K562 (cell line): ENCODE results near the gene IZUMO3. TPM values are rescaled to one million over a fixed set of nuclear protein-coding genes. Genes with fewer than 3 reads are reported as not detected.

Experiments used
- MGA ChIP-seq: fragments of 450-650 bp; IDR thresholded peaks from 2 replicates; pipeline ENCODE4 v1.6.1; 2016; ENCODE audit warnings: mild to moderate bottlenecking, moderate library complexity
- REST ChIP-seq, 2 experiments: fragments of 450-650 bp; formaldehyde crosslinking in 1 of 2; IDR thresholded peaks; 2 replicates each; pipeline versions ENCODE4 v1.4.0 to v1.6.1; 2014 to 2020; ENCODE audit warnings: mild to moderate bottlenecking in 2 of 2, borderline replicate concordance in 1 of 2, low read depth in 1 of 2
- SRSF1 ChIP-seq: fragments of 200-400 bp; formaldehyde crosslinking; IDR thresholded peaks from 2 replicates; pipeline ENCODE4 v1.6.1; 2017; ENCODE audit warnings: mild to moderate bottlenecking, low read depth, low read length, moderate library complexity
- polyA plus RNA-seq, 8 experiments: library from polyadenylated mRNA; depleted of rRNA in 4 of 8; stranded (reverse) in 5 of 8; unstranded in 3 of 8; fragments of >200 nt; fragmentation: Nextera tagmentation in 2 of 8; fragmentation: Illumina TruSeq in 1 of 8; extraction: Ambion mirVana in 2 of 8; extraction: Trizol in 1 of 8; gene quantifications; 2 replicates each; pipeline versions ENCODE4 v1.2.1 to v1.2.3, GENCODE V29; 2011 to 2014; ENCODE audit warnings: inconsistent platforms in 1 of 8, missing spikeins in 1 of 8
- total RNA-seq, 7 experiments: library from RNA; depleted of rRNA in 6 of 7; stranded (reverse); fragments of >200 nt in 6 of 7; fragmentation: Illumina TruSeq in 2 of 7; extraction: Trizol in 2 of 7; gene quantifications; 2 replicates each; pipeline versions ENCODE4 v1.2.1 to v1.2.3, GENCODE V29; 2011 to 2021; ENCODE audit warnings: low replicate concordance in 1 of 7

The IZUMO3 gene
- total and polyA plus RNA-seq, 9 of the 15 experiments (the other 6 are each of a cell fraction or from before 2014, with no cell fraction given), result not detected

GRCh38 chr9:24497671-24498070 is 48.0 kb downstream of the IZUMO3 start (continued):
- TF ChIP-seq REST (IDR thresholded peaks at IDR 0.05; ENCODE audit: borderline replicate concordance) (no peak), REST (CRISPR knock-in tag; IDR thresholded peaks at IDR 0.05; ENCODE audit: low read depth) (no peak), MGA (no peak), SRSF1 (no peak)
